ENCODE results near the gene ADAP1.
A peak's percentile ranks its signal among the peaks of the same experiment; 100 is the strongest.

The ADAP1 gene

GRCh38 chr7:908159-908581, 46.3 kb downstream of the ADAP1 start:
- Histone ChIP-seq H3K36me3 (ENCODE audit: control insufficient read depth in 1 of 2, insufficient read depth in 2 of 2, low read length in 2 of 2) (no peaks in the 10 kb centered on the region), H3K4me2 (ENCODE audit: low read length) (no peak overlapping the region), H4K91ac (ENCODE audit: low read depth, low read length) (peak overlapping the region; percentile 64), H3K9me3 (ENCODE audit: insufficient read depth, low read depth, low read length) (peaks cover 19% of the 10 kb centered on the region), H4K8ac (ENCODE audit: low read depth, low read length) (no peak overlapping the region), H3K23ac (ENCODE audit: low read length) (no peak overlapping the region), H3K14ac (ENCODE audit: low read length) (no peak overlapping the region), H3K27me3 (ENCODE audit: insufficient read depth, low read length) (peaks cover 3% of the 10 kb centered on the region), H3K4me3 (ENCODE audit: low read depth, low read length) (no peak overlapping the region), H3K27ac (ENCODE audit: low read depth, low read length) (no peak overlapping the region), H3K9ac (ENCODE audit: low read length) (no peak overlapping the region), H3K79me1 (ENCODE audit: low read length) (peaks cover 3% of the 10 kb centered on the region), H2BK12ac (ENCODE audit: low read length) (peak overlapping the region; percentile 82), H3K18ac (ENCODE audit: low read length) (no peak overlapping the region), H2BK120ac (ENCODE audit: insufficient read depth, low read length, poor library complexity) (no peak overlapping the region), H4K12ac (ENCODE audit: low read depth, low read length) (no peak overlapping the region), H3K79me2 (ENCODE audit: control insufficient read depth, insufficient read depth, low read length, poor library complexity) (no peaks in the 10 kb centered on the region), H3K4me1 (ENCODE audit: control insufficient read depth in 1 of 2, insufficient read depth in 2 of 2, low read length in 2 of 2) (peaks cover 0 to 7% of the 10 kb centered on the region in 2 experiments), H2AK5ac (ENCODE audit: low read length) (peak overlapping the region; percentile 72), H2BK5ac (ENCODE audit: low read depth, low read length, poor library complexity) (no peak overlapping the region), H3K4ac (ENCODE audit: low read depth, low read length) (no peak overlapping the region), H2AFZ (ENCODE audit: insufficient read depth, low read length, poor library complexity) (no peak overlapping the region)
- no CpG with 5 or more reads among the region's 12 CpGs for WGBS (ENCODE audit: extremely low coverage, insufficient coverage, insufficient read length)
- DNase-seq, result no peak

DNA sequence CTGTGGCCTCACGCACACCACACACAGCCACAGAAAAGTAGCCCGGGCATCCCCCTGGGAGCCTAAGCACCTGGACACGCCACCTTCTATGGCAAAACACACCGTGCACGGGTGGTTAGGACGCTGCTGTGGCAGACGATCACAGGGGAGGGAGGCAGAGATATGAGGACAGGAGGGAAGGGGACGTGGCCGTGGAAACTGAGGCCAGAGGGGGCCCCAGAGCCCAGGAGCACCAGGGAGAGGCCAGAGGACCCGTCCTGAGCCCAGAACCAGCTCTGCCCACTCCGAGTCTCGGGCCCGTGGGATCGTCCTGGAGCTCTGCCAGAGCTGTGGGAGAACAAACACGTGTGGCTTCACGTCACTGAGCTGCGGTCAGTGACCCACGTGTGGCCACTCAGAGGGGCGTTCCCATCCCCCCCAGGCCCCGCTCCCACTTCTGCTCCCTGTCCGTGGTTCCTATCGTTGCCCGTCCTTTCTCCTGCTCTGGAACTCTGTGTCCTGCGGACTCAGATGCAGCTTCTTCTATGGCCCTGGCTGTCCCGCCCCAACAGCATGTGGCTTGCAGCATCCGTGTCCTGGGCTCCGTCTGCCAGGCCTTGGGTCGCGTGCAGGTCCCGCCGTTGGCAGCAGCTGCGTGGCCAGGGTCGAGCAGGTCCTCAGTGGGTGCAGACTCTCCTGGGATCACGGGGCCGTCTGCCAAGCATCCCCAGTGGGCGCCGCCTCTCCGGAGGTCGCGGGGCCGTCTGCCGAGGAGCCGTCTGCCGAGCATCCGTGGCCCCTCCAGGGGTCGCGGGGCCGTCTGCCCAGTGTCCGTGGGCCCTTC, 47.1 kb downstream of the ADAP1 start:
- Histone ChIP-seq H2BK120ac (ENCODE audit: insufficient read depth, low read length, poor library complexity) (no peak overlapping the region), H3K36me3 (ENCODE audit: control insufficient read depth in 1 of 2, insufficient read depth in 2 of 2, low read length in 2 of 2) (no peaks in the 10 kb centered on the region), H3K79me1 (ENCODE audit: low read length) (peaks cover 3% of the 10 kb centered on the region), H3K4ac (ENCODE audit: low read depth, low read length) (no peak overlapping the region), H2BK5ac (ENCODE audit: low read depth, low read length, poor library complexity) (no peak overlapping the region), H3K4me2 (ENCODE audit: low read length) (no peak overlapping the region), H3K27ac (ENCODE audit: low read depth, low read length) (no peak overlapping the region), H2AK5ac (ENCODE audit: low read length) (no peak overlapping the region), H3K18ac (ENCODE audit: low read length) (no peak overlapping the region), H4K12ac (ENCODE audit: low read depth, low read length) (no peak overlapping the region), H4K8ac (ENCODE audit: low read depth, low read length) (no peak overlapping the region), H3K23ac (ENCODE audit: low read length) (no peak overlapping the region), H3K79me2 (ENCODE audit: control insufficient read depth, insufficient read depth, low read length, poor library complexity) (no peaks in the 10 kb centered on the region), H2AFZ (ENCODE audit: insufficient read depth, low read length, poor library complexity) (no peak overlapping the region), H3K27me3 (ENCODE audit: insufficient read depth, low read length) (peaks cover 3% of the 10 kb centered on the region), H2BK12ac (ENCODE audit: low read length) (no peak overlapping the region), H4K91ac (ENCODE audit: low read depth, low read length) (no peak overlapping the region), H3K9ac (ENCODE audit: low read length) (no peak overlapping the region), H3K14ac (ENCODE audit: low read length) (no peak overlapping the region), H3K4me1 (ENCODE audit: control insufficient read depth in 1 of 2, insufficient read depth in 2 of 2, low read length in 2 of 2) (peaks cover 0 to 7% of the 10 kb centered on the region in 2 experiments), H3K4me3 (ENCODE audit: low read depth, low read length) (no peak overlapping the region), H3K9me3 (ENCODE audit: insufficient read depth, low read depth, low read length) (peaks cover 19% of the 10 kb centered on the region)
- DNase-seq, result no peak
- WGBS (ENCODE audit: extremely low coverage, insufficient coverage, insufficient read length), result no CpG with 5 or more reads among the region's 49 CpGs

DNA sequence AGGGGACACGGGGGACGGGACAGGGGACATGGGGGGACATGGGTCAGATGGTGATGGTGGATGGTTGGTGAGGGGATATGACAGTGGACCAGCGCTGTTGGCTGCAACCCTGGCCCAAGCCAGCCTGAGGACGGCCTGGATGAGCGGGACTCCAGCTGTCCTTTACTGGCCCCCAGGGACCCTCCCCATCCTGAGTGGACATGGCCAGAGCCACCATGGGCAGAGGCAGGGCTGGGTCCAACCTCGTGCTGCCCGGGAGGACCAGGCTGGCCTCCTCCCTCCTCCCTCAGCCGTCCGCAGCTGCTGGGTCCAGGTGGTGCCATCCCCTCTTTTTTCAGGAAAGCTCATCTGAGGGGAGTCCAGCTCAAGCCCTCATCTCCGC, 47.7 kb downstream of the ADAP1 start:
- Histone ChIP-seq H4K8ac (ENCODE audit: low read depth, low read length) (no peak overlapping the region), H4K12ac (ENCODE audit: low read depth, low read length) (no peak overlapping the region), H3K14ac (ENCODE audit: low read length) (no peak overlapping the region), H3K4me3 (ENCODE audit: low read depth, low read length) (no peak overlapping the region), H2AFZ (ENCODE audit: insufficient read depth, low read length, poor library complexity) (no peak overlapping the region), H2BK120ac (ENCODE audit: insufficient read depth, low read length, poor library complexity) (no peak overlapping the region), H4K91ac (ENCODE audit: low read depth, low read length) (no peak overlapping the region), H3K18ac (ENCODE audit: low read length) (no peak overlapping the region), H3K27ac (ENCODE audit: low read depth, low read length) (no peak overlapping the region), H2AK5ac (ENCODE audit: low read length) (no peak overlapping the region), H2BK12ac (ENCODE audit: low read length) (no peak overlapping the region), H3K79me2 (ENCODE audit: control insufficient read depth, insufficient read depth, low read length, poor library complexity) (no peaks in the 10 kb centered on the region), H3K9me3 (ENCODE audit: insufficient read depth, low read depth, low read length) (peaks cover 19% of the 10 kb centered on the region), H3K36me3 (ENCODE audit: control insufficient read depth in 1 of 2, insufficient read depth in 2 of 2, low read length in 2 of 2) (no peaks in the 10 kb centered on the region), H3K9ac (ENCODE audit: low read length) (no peak overlapping the region), H2BK5ac (ENCODE audit: low read depth, low read length, poor library complexity) (no peak overlapping the region), H3K4me2 (ENCODE audit: low read length) (no peak overlapping the region), H3K23ac (ENCODE audit: low read length) (no peak overlapping the region), H3K4ac (ENCODE audit: low read depth, low read length) (no peak overlapping the region), H3K27me3 (ENCODE audit: insufficient read depth, low read length) (peaks cover 3% of the 10 kb centered on the region), H3K4me1 (ENCODE audit: control insufficient read depth in 1 of 2, insufficient read depth in 2 of 2, low read length in 2 of 2) (peaks cover 0 to 8% of the 10 kb centered on the region in 2 experiments), H3K79me1 (ENCODE audit: low read length) (peaks cover 3% of the 10 kb centered on the region)
- no peak for DNase-seq
- WGBS (ENCODE audit: extremely low coverage, insufficient coverage, insufficient read length), result no CpG with 5 or more reads among the region's 10 CpGs

- WGBS (ENCODE audit: extremely low coverage, insufficient coverage, insufficient read length), result no CpG with 5 or more reads among the region's 20 CpGs
- Histone ChIP-seq H4K12ac (ENCODE audit: low read depth, low read length) (no peak overlapping the region), H3K27ac (ENCODE audit: low read depth, low read length) (no peak overlapping the region), H3K79me1 (ENCODE audit: low read length) (peaks cover 3% of the 10 kb centered on the region), H2AK5ac (ENCODE audit: low read length) (no peak overlapping the region), H3K14ac (ENCODE audit: low read length) (no peak overlapping the region), H3K9me3 (ENCODE audit: insufficient read depth, low read depth, low read length) (peaks cover 13% of the 10 kb centered on the region), H3K4me2 (ENCODE audit: low read length) (no peak overlapping the region), H3K4ac (ENCODE audit: low read depth, low read length) (no peak overlapping the region), H3K23ac (ENCODE audit: low read length) (no peak overlapping the region), H3K79me2 (ENCODE audit: control insufficient read depth, insufficient read depth, low read length, poor library complexity) (no peaks in the 10 kb centered on the region), H2BK120ac (ENCODE audit: insufficient read depth, low read length, poor library complexity) (no peak overlapping the region), H2AFZ (ENCODE audit: insufficient read depth, low read length, poor library complexity) (no peak overlapping the region), H3K36me3 (ENCODE audit: control insufficient read depth in 1 of 2, insufficient read depth in 2 of 2, low read length in 2 of 2) (no peaks in the 10 kb centered on the region), H3K27me3 (ENCODE audit: insufficient read depth, low read length) (peaks cover 3% of the 10 kb centered on the region), H3K18ac (ENCODE audit: low read length) (no peak overlapping the region), H3K4me1 (ENCODE audit: control insufficient read depth in 1 of 2, insufficient read depth in 2 of 2, low read length in 2 of 2) (peaks cover 0 to 10% of the 10 kb centered on the region in 2 experiments), H3K4me3 (ENCODE audit: low read depth, low read length) (no peak overlapping the region), H3K9ac (ENCODE audit: low read length) (no peak overlapping the region), H2BK5ac (ENCODE audit: low read depth, low read length, poor library complexity) (no peak overlapping the region), H2BK12ac (ENCODE audit: low read length) (no peak overlapping the region), H4K91ac (ENCODE audit: low read depth, low read length) (no peak overlapping the region), H4K8ac (ENCODE audit: low read depth, low read length) (no peak overlapping the region)
- DNase-seq, result no peak
Observed at GRCh38 chr7:904847-905246, 49.6 kb downstream of the ADAP1 start.
